HepG2 (cell line): ENCODE data around the gene BEGAIN.

Experiments used
- BHLHE40 ChIP-seq: IDR thresholded peaks from 2 replicates; pipeline ENCODE4 v1.6.1; 2011; ENCODE audit warnings: low read length, improper control_type of control experiment
- EP300 ChIP-seq, 3 experiments: sonication (generic) in 1 of 3; formaldehyde crosslinking in 1 of 3; IDR thresholded peaks; 2 replicates each; pipeline versions ENCODE4 v1.5.1 to v1.6.1; 2011 to 2020; ENCODE audit warnings: low read depth in 2 of 3, low read length in 2 of 3, borderline replicate concordance in 1 of 3, improper control_type of control experiment in 1 of 3, mild to moderate bottlenecking in 1 of 3, missing genetic modification reagents in 1 of 3, moderate library complexity in 1 of 3
- EZH2 ChIP-seq: conservative IDR thresholded peaks from 2 replicates; pipeline ENCODE4 v1.6.1; 2012; ENCODE audit warnings: mild to moderate bottlenecking, low read depth, low read length, moderate library complexity
- ISX ChIP-seq: sonication (generic); formaldehyde crosslinking; conservative IDR thresholded peaks from 2 replicates; pipeline ENCODE4 v1.5.0; 2020; ENCODE audit warnings: missing genetic modification reagents
- KLF16 ChIP-seq, 2 experiments: sonication (generic) in 1 of 2; formaldehyde crosslinking in 1 of 2; IDR thresholded peaks; 2 replicates each; pipeline versions ENCODE4 v1.6.1 to v1.8.0; 2016 to 2023; ENCODE audit warnings: missing genetic modification reagents in 2 of 2, missing compliant biosample characterization in 1 of 2
- NFRKB ChIP-seq: fragments of 450-650 bp; IDR thresholded peaks from 2 replicates; pipeline ENCODE4 v1.6.1; 2017
- NFYB ChIP-seq: sonication (generic); formaldehyde crosslinking; IDR thresholded peaks from 2 replicates; pipeline ENCODE4 v1.4.0; 2020; ENCODE audit warnings: missing genetic modification reagents
- PITX1 ChIP-seq: sonication (generic); formaldehyde crosslinking; IDR thresholded peaks from 2 replicates; pipeline ENCODE4 v1.5.1; 2020; ENCODE audit warnings: mild to moderate bottlenecking, missing genetic modification reagents
- POLR2AphosphoS5 ChIP-seq: IDR thresholded peaks from 2 replicates; pipeline ENCODE4 v1.6.1; 2012; ENCODE audit warnings: low read depth, low read length
- TBP ChIP-seq: sonication (generic); formaldehyde crosslinking; IDR thresholded peaks from 2 replicates; pipeline ENCODE4 v1.5.0; 2020; ENCODE audit warnings: missing genetic modification reagents
- ZBED4 ChIP-seq: sonication (generic); formaldehyde crosslinking; IDR thresholded peaks from 2 replicates; pipeline ENCODE4 v1.4.0; 2020; ENCODE audit warnings: missing genetic modification reagents, borderline replicate concordance
- ZBTB7A ChIP-seq: sonication (generic); formaldehyde crosslinking; IDR thresholded peaks from 2 replicates; pipeline ENCODE4 v1.8.0; 2022; ENCODE audit warnings: mild to moderate bottlenecking, missing genetic modification reagents
- TF ChIP-seq, protein P1 (sequence below): sonication (generic); formaldehyde crosslinking; IDR thresholded peaks from 2 replicates; pipeline ENCODE4 v1.5.0; 2020; ENCODE audit warnings: mild to moderate bottlenecking, missing genetic modification reagents, moderate library complexity

- TF ChIP-seq POLR2AphosphoS5 (no peak), NFRKB (no peak), EZH2 (no peak), PITX1 (CRISPR knock-in tag) (no peak), KLF16 (CRISPR knock-in tag; IDR thresholded peaks at IDR 0.05) (no peak), TBP (CRISPR knock-in tag) (no peak), NFYB (CRISPR knock-in tag) (no peak), ZBED4 (CRISPR knock-in tag) (no peak), BHLHE40 (no peak), ISX (CRISPR knock-in tag) (no peak), EP300 (IDR thresholded peaks at IDR 0.05; ENCODE audit: low read depth in 2 of 2, low read length in 2 of 2) (no peak), EP300 (CRISPR knock-in tag; IDR thresholded peaks at IDR 0.05; ENCODE audit: borderline replicate concordance) (no peak), ZBTB7A (CRISPR knock-in tag) (no peak)
- TF ChIP-seq, protein P1, sequence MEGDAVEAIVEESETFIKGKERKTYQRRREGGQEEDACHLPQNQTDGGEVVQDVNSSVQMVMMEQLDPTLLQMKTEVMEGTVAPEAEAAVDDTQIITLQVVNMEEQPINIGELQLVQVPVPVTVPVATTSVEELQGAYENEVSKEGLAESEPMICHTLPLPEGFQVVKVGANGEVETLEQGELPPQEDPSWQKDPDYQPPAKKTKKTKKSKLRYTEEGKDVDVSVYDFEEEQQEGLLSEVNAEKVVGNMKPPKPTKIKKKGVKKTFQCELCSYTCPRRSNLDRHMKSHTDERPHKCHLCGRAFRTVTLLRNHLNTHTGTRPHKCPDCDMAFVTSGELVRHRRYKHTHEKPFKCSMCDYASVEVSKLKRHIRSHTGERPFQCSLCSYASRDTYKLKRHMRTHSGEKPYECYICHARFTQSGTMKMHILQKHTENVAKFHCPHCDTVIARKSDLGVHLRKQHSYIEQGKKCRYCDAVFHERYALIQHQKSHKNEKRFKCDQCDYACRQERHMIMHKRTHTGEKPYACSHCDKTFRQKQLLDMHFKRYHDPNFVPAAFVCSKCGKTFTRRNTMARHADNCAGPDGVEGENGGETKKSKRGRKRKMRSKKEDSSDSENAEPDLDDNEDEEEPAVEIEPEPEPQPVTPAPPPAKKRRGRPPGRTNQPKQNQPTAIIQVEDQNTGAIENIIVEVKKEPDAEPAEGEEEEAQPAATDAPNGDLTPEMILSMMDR (CRISPR knock-in tag) = no peak
These were observed 49.3 kb upstream of the BEGAIN start for GRCh38 chr14:100636559-100636958.
